H9 (cell line): Measurements from ENCODE around the gene TBP. TPM values are rescaled to one million over a fixed set of nuclear protein-coding genes. Genes with fewer than 3 reads are reported as not detected.

Experiments used
- DNase-seq: peaks from one replicate; pipeline ENCODE4 v3.0.0-alpha.2; 2017
- H2AFZ ChIP-seq: one replicate; pipeline ENCODE4 v1.6.1; 2013; ENCODE audit warnings: mild to moderate bottlenecking, low read length, control low read depth, moderate library complexity
- H2AK5ac ChIP-seq: 2 replicates; pipeline ENCODE4 v1.6.1; 2013; ENCODE audit warnings: low read length, control low read depth, mixed read lengths; ENCODE audit not compliant: insufficient read length
- H2BK120ac ChIP-seq: one replicate; pipeline ENCODE4 v1.6.1; 2013; ENCODE audit warnings: low read depth, mild to moderate bottlenecking, low read length, control low read depth, inconsistent platforms; ENCODE audit not compliant: poor library complexity, severe bottlenecking
- H2BK12ac ChIP-seq: 2 replicates; pipeline ENCODE4 v1.6.1; 2013; ENCODE audit warnings: low read length, control low read depth, mixed read lengths, low read depth; ENCODE audit not compliant: insufficient read length
- H2BK15ac ChIP-seq: 2 replicates; pipeline ENCODE4 v1.6.1; 2013; ENCODE audit warnings: low read depth, low read length, control low read depth
- H2BK20ac ChIP-seq: one replicate; pipeline ENCODE4 v1.6.1; 2013; ENCODE audit warnings: low read depth, mild to moderate bottlenecking, low read length, control low read depth, inconsistent platforms; ENCODE audit not compliant: poor library complexity, severe bottlenecking
- H2BK5ac ChIP-seq: 2 replicates; pipeline ENCODE4 v1.6.1; 2013; ENCODE audit warnings: low read length, control low read depth, mixed read lengths; ENCODE audit not compliant: insufficient read length
- H3K14ac ChIP-seq: 2 replicates; pipeline ENCODE4 v1.6.1; 2013; ENCODE audit warnings: low read length, control low read depth; ENCODE audit not compliant: insufficient read depth
- H3K18ac ChIP-seq: 2 replicates; pipeline ENCODE4 v1.6.1; 2013; ENCODE audit warnings: low read depth, mild to moderate bottlenecking, mixed read lengths, low read length, control low read depth; ENCODE audit not compliant: insufficient read length
- H3K23ac ChIP-seq: 2 replicates; pipeline ENCODE4 v1.6.1; 2013; ENCODE audit warnings: low read length, control low read depth, mixed read lengths, low read depth; ENCODE audit not compliant: insufficient read length
- H3K23me2 ChIP-seq: 2 replicates; pipeline ENCODE4 v1.6.1; 2013; ENCODE audit warnings: low read depth, mild to moderate bottlenecking, mixed read lengths, low read length, control low read depth; ENCODE audit not compliant: insufficient read length, poor library complexity, severe bottlenecking
- H3K27ac ChIP-seq: 2 replicates; pipeline ENCODE4 v1.5.1; 2013; ENCODE audit warnings: low read length, control low read depth, mixed read lengths, low read depth; ENCODE audit not compliant: insufficient read length
- H3K27me3 ChIP-seq: 2 replicates; pipeline ENCODE4 v1.6.1; 2013; ENCODE audit warnings: low read length, control low read depth, inconsistent platforms; ENCODE audit not compliant: insufficient read depth
- H3K4ac ChIP-seq: 2 replicates; pipeline ENCODE4 v1.6.1; 2013; ENCODE audit warnings: low read depth, mild to moderate bottlenecking, control low read depth, inconsistent platforms, low read length, moderate library complexity
- H3K4me1 ChIP-seq: 2 replicates; pipeline ENCODE4 v1.6.1; 2013; ENCODE audit warnings: low read length, control low read depth, inconsistent platforms; ENCODE audit not compliant: insufficient read depth
- H3K4me2 ChIP-seq: 2 replicates; pipeline ENCODE4 v1.6.1; 2013; ENCODE audit warnings: low read length, control low read depth, mixed read lengths; ENCODE audit not compliant: insufficient read length, insufficient read depth
- H3K56ac ChIP-seq: 2 replicates; pipeline ENCODE4 v1.6.1; 2013; ENCODE audit warnings: low read depth, mild to moderate bottlenecking, mixed read lengths, low read length, control low read depth; ENCODE audit not compliant: insufficient read length
- H3K79me1 ChIP-seq: 2 replicates; pipeline ENCODE4 v1.6.1; 2013; ENCODE audit warnings: low read depth, mild to moderate bottlenecking, moderate library complexity, low read length, control low read depth, inconsistent platforms; ENCODE audit not compliant: insufficient read depth, poor library complexity, severe bottlenecking
- H3K79me2 ChIP-seq: 2 replicates; pipeline ENCODE4 v1.6.1; 2013; ENCODE audit warnings: low read length, control low read depth, inconsistent platforms; ENCODE audit not compliant: insufficient read depth
- H3K9ac ChIP-seq: 2 replicates; pipeline ENCODE4 v1.6.1; 2013; ENCODE audit warnings: low read length, control low read depth, mixed read lengths; ENCODE audit not compliant: insufficient read length; ENCODE audit errors: extremely low read depth
- H3K9me3 ChIP-seq: one replicate; pipeline ENCODE4 v1.6.1; 2013; ENCODE audit warnings: low read depth, low read length, inconsistent platforms; ENCODE audit not compliant: control insufficient read depth
- H3T11ph ChIP-seq: one replicate; pipeline ENCODE4 v1.6.1; 2013; ENCODE audit warnings: mild to moderate bottlenecking, low read length, control low read depth, inconsistent platforms
- H4K20me1 ChIP-seq: one replicate; pipeline ENCODE4 v1.6.1; 2013; ENCODE audit not compliant: control insufficient read depth, insufficient read length, insufficient read depth
- H4K5ac ChIP-seq: 2 replicates; pipeline ENCODE4 v1.6.1; 2013; ENCODE audit warnings: low read depth, mild to moderate bottlenecking, mixed read lengths, low read length, control low read depth; ENCODE audit not compliant: insufficient read length
- H4K8ac ChIP-seq: replicated peaks from 2 replicates; pipeline ENCODE4 v1.6.1; 2013; ENCODE audit warnings: low read length, control low read depth, mixed read lengths, low read depth; ENCODE audit not compliant: insufficient read length
- H4K91ac ChIP-seq: 2 replicates; pipeline ENCODE4 v1.6.1; 2013; ENCODE audit warnings: low read depth, mild to moderate bottlenecking, moderate library complexity, mixed read lengths, low read length, control low read depth; ENCODE audit not compliant: insufficient read length
- H3K27ac Mint-ChIP-seq, 3 experiments: 2 replicates in 2 of 3; 3 replicates in 1 of 3; pipeline ENCODE4 v1.8.0; 2020 to 2021; ENCODE audit warnings: mixed read lengths in 3 of 3, mild to moderate bottlenecking in 1 of 3, moderate library complexity in 1 of 3
- H3K27me3 Mint-ChIP-seq: 2 replicates; pipeline ENCODE4 v1.8.0; 2021; ENCODE audit warnings: low read depth, mild to moderate bottlenecking, moderate library complexity, mixed read lengths
- H3K36me3 Mint-ChIP-seq, 3 experiments: 2 replicates in 2 of 3; 3 replicates in 1 of 3; pipeline ENCODE4 v1.8.0; 2020 to 2021; ENCODE audit warnings: low read depth in 3 of 3, mixed read lengths in 3 of 3; ENCODE audit not compliant: insufficient read depth in 1 of 3
- H3K4me1 Mint-ChIP-seq, 2 experiments: 2 replicates each; pipeline ENCODE4 v1.8.0; 2020; ENCODE audit warnings: mixed read lengths in 2 of 2
- H3K4me3 Mint-ChIP-seq, 2 experiments: 2 replicates in 1 of 2; 3 replicates in 1 of 2; pipeline ENCODE4 v1.8.0; 2020 to 2021; ENCODE audit warnings: mild to moderate bottlenecking in 2 of 2, mixed read lengths in 2 of 2, moderate library complexity in 1 of 2
- H3K9me3 Mint-ChIP-seq, 2 experiments: 2 replicates in 1 of 2; 3 replicates in 1 of 2; pipeline ENCODE4 v1.8.0; 2020; ENCODE audit warnings: mild to moderate bottlenecking in 2 of 2, mixed read lengths in 2 of 2, moderate library complexity in 1 of 2
- CTCF ChIP-seq: fragments of 200-600 bp; sonication (generic); conservative IDR thresholded peaks from 3 replicates; pipeline ENCODE4 v1.8.0; 2021; ENCODE audit warnings: antibody characterized with exemption, mild to moderate bottlenecking
- WGBS: extraction: QIAGEN DNeasy Blood & Tissue Kit; methylation state at CpG from one replicate; pipeline ENCODE4 v1.1.7; 2013; ENCODE audit warnings: missing lambda C conversion rate, low lambda C conversion rate, mixed read lengths; ENCODE audit not compliant: insufficient read length; ENCODE audit errors: extremely low coverage; 5-methylcytosine and 5-hydroxymethylcytosine counted together
- total RNA-seq: library from RNA; stranded (reverse); gene quantifications from 2 replicates; pipeline ENCODE4 v1.2.1, GENCODE V29; 2021

The TBP gene
- total RNA-seq, 1 experiment from 2014 or later: 22.6 TPM

- no peak overlapping the region for H3K4me2 ChIP-seq
- no peak overlapping the region for H3T11ph ChIP-seq
- no peak overlapping the region for H3K4ac ChIP-seq
- no peak overlapping the region for H2AFZ ChIP-seq
- no peak overlapping the region for H3K23ac ChIP-seq
- H3K27ac Mint-ChIP-seq: no peak overlapping the region
- no peak overlapping the region for H3K56ac ChIP-seq
- peaks cover 0 to 8% (median 0%) of the 10 kb centered on the region in 3 experiments; a peak in 2 of 7 replicates for H3K36me3 Mint-ChIP-seq
- WGBS: no CpG with 5 or more reads among the region's 1 CpG
- no peak for TF ChIP-seq CTCF
- H3K27ac ChIP-seq: no peak overlapping the region
- no peak overlapping the region for H2BK15ac ChIP-seq
- H2AK5ac ChIP-seq: no peak overlapping the region
- H2BK20ac ChIP-seq: no peak overlapping the region
- H3K9me3 Mint-ChIP-seq: peaks cover 5 to 8% of the 10 kb centered on the region in 2 experiments; a peak in 3 of 5 replicates
- no peaks in the 10 kb centered on the region for H4K20me1 ChIP-seq
- no peak overlapping the region for H2BK12ac ChIP-seq
- H3K4me1 Mint-ChIP-seq: no peaks in the 10 kb centered on the region
- no peaks in the 10 kb centered on the region for H3K4me1 ChIP-seq
- no peaks in the 10 kb centered on the region for H3K9me3 ChIP-seq
- H2BK120ac ChIP-seq: no peak overlapping the region
- peaks cover 2% of the 10 kb centered on the region for H3K27me3 Mint-ChIP-seq
- H4K5ac ChIP-seq: no peak overlapping the region
- H2BK5ac ChIP-seq: no peak overlapping the region
- H3K4me3 Mint-ChIP-seq: no peak overlapping the region
- no peaks in the 10 kb centered on the region for H3K79me1 ChIP-seq
- H3K18ac ChIP-seq: no peak overlapping the region
- no peak overlapping the region for H4K91ac ChIP-seq
- H4K8ac ChIP-seq: no peak overlapping the region
- no peak overlapping the region for H3K14ac ChIP-seq
- H3K9ac ChIP-seq: no peak overlapping the region
- no peaks in the 10 kb centered on the region for H3K79me2 ChIP-seq
- DNase-seq: no peak
- H3K23me2 ChIP-seq: no peaks in the 10 kb centered on the region
- no peaks in the 10 kb centered on the region for H3K27me3 ChIP-seq
Measured at GRCh38 chr6:170514908-170515307, 39.3 kb upstream of the TBP start.
